Jurkat, Clone E6-1 (cell line): ENCODE results near the gene SPRR4.

ENCODE experiments used
- DNase-seq: peaks from one replicate; pipeline ENCODE4 v3.0.0-alpha.2; 2011; ENCODE audit warnings: low read depth, low spot score
- H3K4me3 ChIP-seq: 2 replicates; pipeline ENCODE4 v1.5.1; 2011; ENCODE audit warnings: mild to moderate bottlenecking, low read length, control low read depth, moderate library complexity

SPRR4 gene

GRCh38 chr1:152962876-152963415 lies 7.5 kb upstream of the SPRR4 start:
- H3K4me3 ChIP-seq, result no peak overlapping the region
- no peak for DNase-seq

- DNase-seq, result no peak
- H3K4me3 ChIP-seq, result no peak overlapping the region
These were observed 5.9 kb upstream of the SPRR4 start for GRCh38 chr1:152964536-152964935.

- H3K4me3 ChIP-seq, result no peak overlapping the region
- DNase-seq, result no peak
These were observed 4.6 kb upstream of the SPRR4 start for GRCh38 chr1:152965853-152966252.

GRCh38 chr1:152967201-152967600 lies 3.2 kb upstream of the SPRR4 start:
- no peak for DNase-seq
- H3K4me3 ChIP-seq, result no peak overlapping the region

GRCh38 chr1:152968248-152968647 lies 2.2 kb upstream of the SPRR4 start:
- no peak for DNase-seq
- H3K4me3 ChIP-seq, result no peak overlapping the region

- no peak overlapping the region for H3K4me3 ChIP-seq
- no peak for DNase-seq
These were observed 1.4 kb upstream of the SPRR4 start for GRCh38 chr1:152969036-152969435.

GRCh38 chr1:152972196-152972886 lies 1.9 kb downstream of the SPRR4 start:
- DNase-seq, result no peak

GRCh38 chr1:152976688-152977087 lies 6.2 kb downstream of the SPRR4 start:
- no peak for DNase-seq
- no peak overlapping the region for H3K4me3 ChIP-seq

More at GRCh38 chr1:152972196-152972886, 1.9 kb downstream of the SPRR4 start:
- H3K4me3 ChIP-seq, result no peak overlapping the region

GRCh38 chr1:152977614-152978013 lies 7.2 kb downstream of the SPRR4 start:
- H3K4me3 ChIP-seq, result no peak overlapping the region
- DNase-seq, result no peak

- H3K4me3 ChIP-seq, result no peak overlapping the region
- no peak for DNase-seq
These were observed 10.2 kb downstream of the SPRR4 start for GRCh38 chr1:152980676-152981075.

GRCh38 chr1:152981146-152981871 lies 10.9 kb downstream of the SPRR4 start:
- DNase-seq, result no peak

GRCh38 chr1:152982076-152982475 lies 11.6 kb downstream of the SPRR4 start:
- no peak overlapping the region for H3K4me3 ChIP-seq
- DNase-seq, result no peak

More at GRCh38 chr1:152981146-152981871, 10.9 kb downstream of the SPRR4 start:
- no peak overlapping the region for H3K4me3 ChIP-seq

GRCh38 chr1:152983234-152983633 lies 12.8 kb downstream of the SPRR4 start:
- H3K4me3 ChIP-seq, result no peak overlapping the region

GRCh38 chr1:152983743-152984142 lies 13.3 kb downstream of the SPRR4 start, which contains the start of gene SPRR1A:
Gene SPRR1A (plus strand): TSS chr1:152984081. CDS start chr1:152985231, 1,150 bp downstream.
- H3K4me3 ChIP-seq, result no peak within 1 kb of the TSS
- no peak for DNase-seq

More at GRCh38 chr1:152983234-152983633, 12.8 kb downstream of the SPRR4 start:
- DNase-seq, result no peak

GRCh38 chr1:152986578-152986977 lies 16.1 kb downstream of the SPRR4 start:
- H3K4me3 ChIP-seq, result no peak overlapping the region

GRCh38 chr1:152993186-152993585 lies 22.7 kb downstream of the SPRR4 start:
- H3K4me3 ChIP-seq, result no peak overlapping the region
- DNase-seq, result no peak

More at GRCh38 chr1:152986578-152986977, 16.1 kb downstream of the SPRR4 start:
- DNase-seq, result no peak

- no peak overlapping the region for H3K4me3 ChIP-seq
- no peak for DNase-seq
These were observed 25.4 kb downstream of the SPRR4 start for GRCh38 chr1:152995842-152996241.

GRCh38 chr1:152996633-152997400 lies 26.4 kb downstream of the SPRR4 start:
- no peak for DNase-seq
- no peak overlapping the region for H3K4me3 ChIP-seq

- DNase-seq, result no peak
- no peak overlapping the region for H3K4me3 ChIP-seq
These were observed 27.5 kb downstream of the SPRR4 start for GRCh38 chr1:152997901-152998300.
